ENCODE data around the gene SERINC2.
"Not testable (repeated sequence)": the region's sequence is repeated elsewhere in the genome, so short reads cannot be mapped to it uniquely, and the experiment has no call there.

The SERINC2 gene

GRCh38 chr1:31435471-31436409 lies 22.7 kb downstream of the SERINC2 start:
- no peak for FAIRE-seq

- no peak for FAIRE-seq
Measured at GRCh38 chr1:31436596-31437432, 23.8 kb downstream of the SERINC2 start.

GRCh38 chr1:31437433-31438037 lies 24.5 kb downstream of the SERINC2 start:
- no peak for FAIRE-seq

- FAIRE-seq = no peak
Measured at GRCh38 chr1:31439276-31439675, 26.3 kb downstream of the SERINC2 start.

GRCh38 chr1:31441073-31441472 lies 28.1 kb downstream of the SERINC2 start:
- no peak for FAIRE-seq

- FAIRE-seq = no peak
Measured at GRCh38 chr1:31441558-31441957, 28.5 kb downstream of the SERINC2 start.

- no peak for FAIRE-seq
Measured at GRCh38 chr1:31441970-31442647, 29.1 kb downstream of the SERINC2 start.

GRCh38 chr1:31442648-31442994 lies 29.6 kb downstream of the SERINC2 start:
- no peak for FAIRE-seq

GRCh38 chr1:31443673-31444072 lies 30.7 kb downstream of the SERINC2 start:
- no peak for FAIRE-seq

GRCh38 chr1:31444725-31445448 lies 31.9 kb downstream of the SERINC2 start:
- no peak for FAIRE-seq

GRCh38 chr1:31445951-31446350 lies 32.9 kb downstream of the SERINC2 start:
- FAIRE-seq = no peak

GRCh38 chr1:31447210-31447609 lies 34.2 kb downstream of the SERINC2 start:
- FAIRE-seq = no peak

- no peak for FAIRE-seq
Measured at GRCh38 chr1:31453384-31454079, 40.5 kb downstream of the SERINC2 start.

GRCh38 chr1:31458287-31458896 lies 45.4 kb downstream of the SERINC2 start:
- FAIRE-seq = no peak

GRCh38 chr1:31460027-31460426 lies 47.0 kb downstream of the SERINC2 start:
- FAIRE-seq = no peak

GRCh38 chr1:31467005-31467674 lies 54.1 kb downstream of the SERINC2 start:
- no peak for FAIRE-seq

- no peak for FAIRE-seq
Measured at GRCh38 chr1:31470794-31471315, 57.8 kb downstream of the SERINC2 start.

GRCh38 chr1:31471452-31472313 lies 58.7 kb downstream of the SERINC2 start:
- FAIRE-seq = peak; percentile 59

- FAIRE-seq = not testable (repeated sequence)
Measured at GRCh38 chr1:31472314-31472651, 59.3 kb downstream of the SERINC2 start.

Measured in endometrium (tissue), 2 donors.